Fibroblast of lung (primary cell): ENCODE data around the gene SLC5A8. TPM values are rescaled to one million over a fixed set of nuclear protein-coding genes. Genes with fewer than 3 reads are reported as not detected.

Experiments used
- DNase-seq, 2 donors: peaks; one replicate each; pipeline versions ENCODE4 v3.0.0 to v3.0.0-alpha.2; 2010; ENCODE audit warnings: low read depth in 2 of 2
- H2AFZ ChIP-seq: 2 replicates; pipeline ENCODE4 v1.5.1; 2012; ENCODE audit warnings: low read length, control low read depth, inconsistent platforms
- H3K27ac ChIP-seq: 2 replicates; pipeline ENCODE4 v1.5.1; 2011; ENCODE audit warnings: low read length, control low read depth; ENCODE audit not compliant: insufficient read depth
- H3K27me3 ChIP-seq: 2 replicates; pipeline ENCODE4 v1.5.1; 2011; ENCODE audit warnings: mild to moderate bottlenecking, low read length; ENCODE audit not compliant: control insufficient read depth, insufficient read depth
- H3K36me3 ChIP-seq: 2 replicates; pipeline ENCODE4 v1.5.1; 2011; ENCODE audit warnings: low read length; ENCODE audit not compliant: control insufficient read depth, insufficient read depth
- H3K4me1 ChIP-seq: 2 replicates; pipeline ENCODE4 v1.5.1; 2011; ENCODE audit warnings: low read length; ENCODE audit not compliant: control insufficient read depth, insufficient read depth; ENCODE audit errors: extremely low read depth
- H3K4me2 ChIP-seq: 2 replicates; pipeline ENCODE4 v1.5.1; 2011; ENCODE audit warnings: low read length, control low read depth; ENCODE audit not compliant: insufficient read depth; ENCODE audit errors: extremely low read depth
- H3K4me3 ChIP-seq, 4 experiments: fragments of 200-600 bp in 1 of 4; sonication (generic) in 1 of 4; replicated peaks in 1 of 4; 2 replicates each; pipeline ENCODE4 v1.5.1; 2011 to 2016; ENCODE audit warnings: low read length in 4 of 4, low read depth in 3 of 4, mild to moderate bottlenecking in 3 of 4, control low read depth in 2 of 4, inconsistent platforms in 1 of 4, mixed read lengths in 1 of 4; ENCODE audit not compliant: insufficient read depth in 1 of 4; ENCODE audit errors: control extremely low read depth in 1 of 4
- H3K79me2 ChIP-seq: 2 replicates; pipeline ENCODE4 v1.5.1; 2012; ENCODE audit warnings: mild to moderate bottlenecking, low read length, inconsistent platforms; ENCODE audit not compliant: control insufficient read depth, insufficient read depth
- H3K9ac ChIP-seq: 2 replicates; pipeline ENCODE4 v1.5.1; 2011; ENCODE audit warnings: mild to moderate bottlenecking, low read length, control low read depth; ENCODE audit not compliant: insufficient read depth
- H3K9me3 ChIP-seq: 2 replicates; pipeline ENCODE4 v1.5.1; 2012; ENCODE audit warnings: low read depth, low read length; ENCODE audit not compliant: control insufficient read depth, insufficient read depth
- H4K20me1 ChIP-seq: 2 replicates; pipeline ENCODE4 v1.5.1; 2011; ENCODE audit warnings: low read length; ENCODE audit not compliant: control insufficient read depth, insufficient read depth; ENCODE audit errors: extremely low read depth
- EZH2 ChIP-seq: IDR thresholded peaks from 2 replicates; pipeline ENCODE4 v1.5.1; 2012; ENCODE audit warnings: low read length, control low read depth, mild to moderate bottlenecking; ENCODE audit errors: missing control alignments
- polyA plus RNA-seq, 2 donors: library from polyadenylated mRNA; depleted of rRNA in 1 of 2; stranded (reverse) in 1 of 2; unstranded in 1 of 2; fragments of >200 nt; gene quantifications; 2 replicates each; pipeline ENCODE4 v1.2.1, GENCODE V29; 2011 to 2012; ENCODE audit warnings: missing spikeins in 1 of 2
- total RNA-seq: library from RNA; depleted of rRNA; stranded (reverse); fragments of >200 nt; gene quantifications from 2 replicates; pipeline ENCODE4 v1.2.1, GENCODE V29; 2014
- TF ChIP-seq, protein P1 (sequence below), 2 donors: IDR thresholded peaks in 1 of 2; conservative IDR thresholded peaks in 1 of 2; 1 replicate in 1 of 2; 2 replicates in 1 of 2; pipeline ENCODE4 v1.5.1; 2011 to 2012; ENCODE audit warnings: low read length in 2 of 2, control low read depth in 1 of 2, inconsistent platforms in 1 of 2, low read depth in 1 of 2, mild to moderate bottlenecking in 1 of 2

The SLC5A8 gene
- total and polyA plus RNA-seq, 2 donors (not counting 1 experiment from before 2014, with no cell fraction given) = not detected

DNA sequence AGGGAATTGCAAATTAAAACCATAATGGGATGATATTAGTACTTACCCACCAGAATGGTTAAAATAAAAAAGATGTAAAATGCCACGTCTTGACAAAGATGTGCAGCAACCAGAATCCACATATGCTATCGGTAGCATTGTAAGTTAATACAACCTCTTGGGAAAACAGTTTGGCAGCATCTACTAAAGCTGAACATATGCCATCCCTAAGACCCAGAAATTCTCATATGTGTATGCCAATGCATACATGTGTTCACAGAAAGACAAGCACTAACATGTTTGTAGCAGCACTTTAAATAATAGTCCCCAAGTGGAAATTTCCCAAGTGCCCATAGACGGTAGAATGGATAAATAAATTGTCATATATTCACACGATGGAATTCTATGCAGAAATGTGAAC, 28.3 kb upstream of the SLC5A8 start:
- H3K27me3 ChIP-seq = no peaks in the 10 kb centered on the region
- no peaks in the 10 kb centered on the region for H3K9me3 ChIP-seq
- H4K20me1 ChIP-seq = no peaks in the 10 kb centered on the region
- H3K36me3 ChIP-seq = no peaks in the 10 kb centered on the region
- no peak overlapping the region for H3K27ac ChIP-seq
- no peak for DNase-seq
- TF ChIP-seq, protein P1, sequence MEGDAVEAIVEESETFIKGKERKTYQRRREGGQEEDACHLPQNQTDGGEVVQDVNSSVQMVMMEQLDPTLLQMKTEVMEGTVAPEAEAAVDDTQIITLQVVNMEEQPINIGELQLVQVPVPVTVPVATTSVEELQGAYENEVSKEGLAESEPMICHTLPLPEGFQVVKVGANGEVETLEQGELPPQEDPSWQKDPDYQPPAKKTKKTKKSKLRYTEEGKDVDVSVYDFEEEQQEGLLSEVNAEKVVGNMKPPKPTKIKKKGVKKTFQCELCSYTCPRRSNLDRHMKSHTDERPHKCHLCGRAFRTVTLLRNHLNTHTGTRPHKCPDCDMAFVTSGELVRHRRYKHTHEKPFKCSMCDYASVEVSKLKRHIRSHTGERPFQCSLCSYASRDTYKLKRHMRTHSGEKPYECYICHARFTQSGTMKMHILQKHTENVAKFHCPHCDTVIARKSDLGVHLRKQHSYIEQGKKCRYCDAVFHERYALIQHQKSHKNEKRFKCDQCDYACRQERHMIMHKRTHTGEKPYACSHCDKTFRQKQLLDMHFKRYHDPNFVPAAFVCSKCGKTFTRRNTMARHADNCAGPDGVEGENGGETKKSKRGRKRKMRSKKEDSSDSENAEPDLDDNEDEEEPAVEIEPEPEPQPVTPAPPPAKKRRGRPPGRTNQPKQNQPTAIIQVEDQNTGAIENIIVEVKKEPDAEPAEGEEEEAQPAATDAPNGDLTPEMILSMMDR (conservative IDR thresholded peaks at IDR 0.05 in 1 of 2, IDR thresholded peaks at IDR 0.05 in 1 of 2; ENCODE audit: low read depth in 1 of 2, low read length in 2 of 2) = no peak
- no peak for TF ChIP-seq EZH2
- no peak overlapping the region for H3K4me2 ChIP-seq
- no peaks in the 10 kb centered on the region for H3K4me1 ChIP-seq
- H3K9ac ChIP-seq = no peak overlapping the region
- H3K79me2 ChIP-seq = no peaks in the 10 kb centered on the region
- no peak overlapping the region for H2AFZ ChIP-seq
- H3K4me3 ChIP-seq = no peak overlapping the region

DNA sequence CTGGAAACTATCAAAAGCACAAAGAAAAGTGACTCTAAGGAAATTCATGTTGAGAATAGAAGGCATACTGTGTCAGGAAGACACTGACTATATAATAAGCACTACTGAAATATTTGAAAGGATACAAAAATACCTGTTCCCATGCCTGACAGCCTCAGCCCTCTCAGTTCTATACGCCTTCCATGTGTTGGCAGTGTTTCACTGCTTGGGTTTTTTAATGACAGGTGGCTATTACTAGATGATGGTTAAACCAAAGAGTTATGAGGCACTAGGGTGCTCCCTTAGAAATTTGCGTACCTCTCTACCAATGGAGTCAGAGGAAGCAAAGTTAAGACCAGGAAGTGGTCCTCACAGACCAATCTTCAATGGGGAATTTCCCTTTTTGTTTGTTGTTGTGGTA, 25.6 kb upstream of the SLC5A8 start:
- Histone ChIP-seq H3K9me3 (no peaks in the 10 kb centered on the region), H3K9ac (no peak overlapping the region), H2AFZ (no peak overlapping the region), H3K4me1 (no peaks in the 10 kb centered on the region), H3K27ac (no peak overlapping the region), H3K4me3 (no peak overlapping the region), H3K27me3 (no peaks in the 10 kb centered on the region), H3K79me2 (no peaks in the 10 kb centered on the region), H4K20me1 (no peaks in the 10 kb centered on the region), H3K36me3 (no peaks in the 10 kb centered on the region), H3K4me2 (no peak overlapping the region)
- DNase-seq = no peak
- TF ChIP-seq EZH2 = no peak
- TF ChIP-seq, protein P1 (conservative IDR thresholded peaks at IDR 0.05 in 1 of 2, IDR thresholded peaks at IDR 0.05 in 1 of 2; ENCODE audit: low read depth in 1 of 2, low read length in 2 of 2) = no peak

- Histone ChIP-seq H3K4me2 (no peak overlapping the region), H3K79me2 (no peaks in the 10 kb centered on the region), H2AFZ (no peak overlapping the region), H3K27me3 (no peaks in the 10 kb centered on the region), H3K36me3 (no peaks in the 10 kb centered on the region), H4K20me1 (no peaks in the 10 kb centered on the region), H3K9ac (no peak overlapping the region), H3K4me1 (no peaks in the 10 kb centered on the region), H3K4me3 (no peak overlapping the region), H3K9me3 (no peaks in the 10 kb centered on the region), H3K27ac (no peak overlapping the region)
- no peak for DNase-seq
- TF ChIP-seq, protein P1 (conservative IDR thresholded peaks at IDR 0.05 in 1 of 2, IDR thresholded peaks at IDR 0.05 in 1 of 2; ENCODE audit: low read depth in 1 of 2, low read length in 2 of 2) = no peak
- no peak for TF ChIP-seq EZH2
Observed at GRCh38 chr12:101231636-101232035, 21.6 kb upstream of the SLC5A8 start.
